ENCODE measurements around the gene SLC38A3.

Gene SLC38A3

GRCh38 chr3:50268703-50269451 is 63.8 kb downstream of the SLC38A3 start, which contains the start of gene SEMA3B:
Gene SEMA3B, plus strand, starts transcription at chr3:50269147. Its CDS starts 94 bp downstream, at chr3:50269241.
- no peak within 1 kb of the TSS for H3K4me3 ChIP-seq (ENCODE audit: low read depth, low read length)
- TF ChIP-seq MAX (IDR thresholded peaks at IDR 0.05; ENCODE audit: low read depth, low read length) (no peak), POLR2A (IDR thresholded peaks at IDR 0.05; ENCODE audit: extremely low read depth, insufficient read length) (no peak), MYC (IDR thresholded peaks at IDR 0.05; ENCODE audit: low read depth, low read length) (no peak), CTCF (IDR thresholded peaks at IDR 0.05; ENCODE audit: low read depth, low read length) (no peak)
- no peak for DNase-seq (ENCODE audit: low read depth)

- no peak overlapping the region for H3K4me3 ChIP-seq (ENCODE audit: low read depth, low read length)
- DNase-seq (ENCODE audit: low read depth), result no peak
- no peak for TF ChIP-seq POLR2A (IDR thresholded peaks at IDR 0.05; ENCODE audit: extremely low read depth, insufficient read length)
- TF ChIP-seq CTCF (IDR thresholded peaks at IDR 0.05; ENCODE audit: low read depth, low read length), result no peak
- TF ChIP-seq MAX (IDR thresholded peaks at IDR 0.05; ENCODE audit: low read depth, low read length), result no peak
- no peak for TF ChIP-seq MYC (IDR thresholded peaks at IDR 0.05; ENCODE audit: low read depth, low read length)
Observed at GRCh38 chr3:50269460-50269859, 64.4 kb downstream of the SLC38A3 start.

GRCh38 chr3:50269977-50270413 is 64.9 kb downstream of the SLC38A3 start:
- no peak overlapping the region for H3K4me3 ChIP-seq (ENCODE audit: low read depth, low read length)
- TF ChIP-seq POLR2A (IDR thresholded peaks at IDR 0.05; ENCODE audit: extremely low read depth, insufficient read length), result no peak
- TF ChIP-seq MAX (IDR thresholded peaks at IDR 0.05; ENCODE audit: low read depth, low read length), result 0 out of 2 replicates have a peak, but pooled peaks have one; percentile 7
- peak; percentile 32 for DNase-seq (ENCODE audit: low read depth)

GRCh38 chr3:50270422-50271224 is 65.6 kb downstream of the SLC38A3 start:
- no peak overlapping the region for H3K4me3 ChIP-seq (ENCODE audit: low read depth, low read length)
- DNase-seq (ENCODE audit: low read depth), result no peak
- no peak for TF ChIP-seq POLR2A (IDR thresholded peaks at IDR 0.05; ENCODE audit: extremely low read depth, insufficient read length)

Data from NB4 (cell line).